Common myeloid progenitor, CD34-positive (primary cell): ENCODE data around the gene HRH3.

Experiments
- CTCF ChIA-PET: fragments of 350-600 bp; sonication (Branson Sonifier 250); formaldehyde crosslinking; loops from one replicate; lab custom pipeline; 2021; ENCODE audit warnings: antibody characterized with exemption; lab: Charles Lee
- POLR2A ChIA-PET: fragments of 350-600 bp; sonication (Branson Sonifier 250); formaldehyde crosslinking; loops from one replicate; lab custom pipeline; 2021; ENCODE audit warnings: antibody characterized with exemption; lab: Charles Lee
- DNase-seq, 3 donors: peaks; one replicate each; pipeline versions ENCODE4 v3.0.0 to v3.0.0-alpha.2; 2013
- H3K27ac ChIP-seq, 2 experiments: 1 replicate in 1 of 2; 2 replicates in 1 of 2; pipeline ENCODE4 v1.7.0; 2013; ENCODE audit warnings: inconsistent platforms in 2 of 2, low read length in 2 of 2, mild to moderate bottlenecking in 2 of 2, low read depth in 1 of 2, moderate library complexity in 1 of 2; ENCODE audit not compliant: severe bottlenecking in 2 of 2, insufficient read depth in 1 of 2, poor library complexity in 1 of 2
- H3K27me3 ChIP-seq, 5 experiments: replicated peaks in 2 of 5; 1 replicate in 3 of 5; 2 replicates in 2 of 5; pipeline versions ENCODE4 v1.6.1 to v1.7.0; 2013; ENCODE audit warnings: low read length in 4 of 5, mild to moderate bottlenecking in 2 of 5, moderate library complexity in 2 of 5, inconsistent platforms in 1 of 5; ENCODE audit not compliant: insufficient read depth in 5 of 5, control insufficient read depth in 4 of 5
- H3K36me3 ChIP-seq, 4 experiments: 1 replicate in 2 of 4; 2 replicates in 2 of 4; pipeline versions ENCODE4 v1.6.1 to v1.7.0; 2013; ENCODE audit warnings: low read length in 3 of 4, control low read depth in 1 of 4, mild to moderate bottlenecking in 1 of 4; ENCODE audit not compliant: control insufficient read depth in 4 of 4, insufficient read depth in 4 of 4
- H3K4me1 ChIP-seq, 4 experiments: 1 replicate in 3 of 4; 2 replicates in 1 of 4; pipeline versions ENCODE4 v1.6.1 to v1.7.1; 2013; ENCODE audit warnings: low read length in 3 of 4, mild to moderate bottlenecking in 3 of 4, control low read depth in 1 of 4, inconsistent platforms in 1 of 4, moderate library complexity in 1 of 4; ENCODE audit not compliant: control insufficient read depth in 4 of 4, insufficient read depth in 4 of 4; ENCODE audit errors: control extremely low read depth in 1 of 4
- H3K4me3 ChIP-seq, 7 experiments: 1 replicate in 4 of 7; 2 replicates in 3 of 7; pipeline versions ENCODE4 v1.5.1 to v1.7.0; 2013; ENCODE audit warnings: mild to moderate bottlenecking in 7 of 7, low read length in 6 of 7, moderate library complexity in 6 of 7, inconsistent platforms in 2 of 7, low read depth in 2 of 7, control low read depth in 1 of 7; ENCODE audit not compliant: insufficient read depth in 4 of 7, control insufficient read depth in 1 of 7; ENCODE audit errors: extremely low read depth in 1 of 7
- H3K9me3 ChIP-seq, 5 experiments: 1 replicate in 4 of 5; 2 replicates in 1 of 5; pipeline versions ENCODE4 v1.6.1 to v1.7.1; 2013; ENCODE audit warnings: low read length in 4 of 5, mild to moderate bottlenecking in 2 of 5, inconsistent platforms in 1 of 5, low read depth in 1 of 5, moderate library complexity in 1 of 5; ENCODE audit not compliant: control insufficient read depth in 4 of 5, insufficient read depth in 2 of 5; ENCODE audit errors: control extremely low read depth in 1 of 5
- WGBS: methylation state at CpG from one replicate; pipeline ENCODE4 v1.1.5; 2013; ENCODE audit not compliant: insufficient coverage; 5-methylcytosine and 5-hydroxymethylcytosine counted together

The HRH3 gene

DNA sequence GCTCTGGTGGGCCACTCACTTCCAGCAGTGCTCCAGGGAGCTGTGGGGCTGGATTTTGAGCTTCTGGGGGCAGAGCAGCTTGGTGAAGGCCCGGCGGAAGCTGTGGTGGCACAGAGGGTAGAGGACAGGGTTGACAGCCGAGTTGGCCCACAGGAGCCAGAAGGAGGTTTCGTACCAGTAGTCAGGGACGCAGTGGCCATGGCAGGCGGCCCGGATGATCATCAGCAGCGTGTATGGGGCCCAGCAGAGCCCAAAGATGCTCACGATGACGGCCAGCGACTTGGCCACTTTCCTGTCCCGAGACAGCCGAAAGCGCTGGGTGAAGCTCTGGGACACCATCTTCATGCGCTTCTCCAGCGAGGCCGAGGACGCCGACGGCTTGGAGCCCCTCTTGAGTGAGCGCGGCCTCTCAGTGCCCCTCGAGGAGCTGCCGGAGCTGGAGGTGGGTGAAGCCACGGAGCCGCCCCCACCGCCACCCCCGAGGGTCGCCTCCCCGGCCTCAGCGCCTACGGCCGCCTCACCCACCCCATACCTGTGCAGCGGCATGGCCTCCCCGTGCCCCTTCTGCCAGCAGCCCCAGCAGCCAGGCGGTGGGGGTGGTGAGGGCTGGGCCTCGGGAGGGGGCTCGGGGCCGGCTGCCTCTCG, 4.0 kb downstream of the HRH3 start:
- CTCF ChIA-PET, result no interaction called here
- POLR2A ChIA-PET, result no interaction called here

DNA sequence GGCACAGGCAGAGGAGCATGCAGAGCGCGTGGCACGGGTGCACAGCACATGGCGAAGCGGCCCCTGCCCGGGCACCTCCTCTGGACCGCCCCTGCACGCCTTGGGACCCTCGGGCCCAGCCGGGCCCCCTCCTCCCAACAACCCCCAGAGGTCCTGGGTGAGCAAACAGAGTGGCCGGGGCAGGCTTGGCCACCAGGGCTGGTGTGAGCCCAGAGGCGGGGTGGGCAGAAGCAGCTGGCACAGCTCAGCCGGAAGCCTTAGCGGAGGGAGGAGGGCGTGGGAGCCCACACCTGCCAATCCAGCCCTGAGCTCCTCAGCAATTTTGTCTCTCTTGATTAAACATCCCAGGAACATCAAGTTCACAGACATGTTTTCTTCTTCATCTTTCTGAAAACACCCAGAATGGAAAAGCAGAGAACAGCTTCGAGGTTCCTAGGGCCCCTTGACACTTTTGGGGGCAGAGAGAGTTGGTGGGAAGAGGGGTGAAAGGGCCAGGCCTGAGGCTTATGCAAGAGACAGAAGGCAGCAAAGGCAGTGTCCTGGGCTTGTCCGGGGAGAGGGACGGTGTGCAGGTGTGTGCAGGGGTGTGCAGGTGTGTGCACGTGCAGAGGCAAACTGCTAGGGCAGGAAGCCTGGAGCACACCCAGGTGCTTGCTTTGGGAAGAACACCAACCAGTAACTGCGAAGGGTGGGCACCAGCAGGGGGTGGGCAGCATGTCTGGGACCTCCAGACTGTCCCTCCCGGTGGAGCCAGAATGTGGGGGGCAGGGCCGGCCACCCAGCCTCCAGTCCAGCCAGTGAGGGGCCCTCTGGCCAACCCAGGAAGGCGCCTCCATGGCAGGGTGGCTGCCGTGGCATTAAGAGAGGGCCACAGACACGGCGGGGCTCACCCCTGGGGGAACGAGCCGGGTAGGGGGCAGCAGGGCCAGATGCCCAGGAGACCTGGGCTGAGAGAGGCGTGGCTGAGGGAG, 4.8 kb downstream of the HRH3 start:
- H3K9me3 ChIP-seq, result no peaks in the 10 kb centered on the region
- H3K4me1 ChIP-seq, result peaks cover 0 to 9% (median 6%) of the 10 kb centered on the region in 4 experiments
- DNase-seq, result no peak
- no peak overlapping the region for H3K4me3 ChIP-seq
- ChIA-PET CTCF (no interaction called here), POLR2A (no interaction called here)
- no peaks in the 10 kb centered on the region for H3K36me3 ChIP-seq
- H3K27me3 ChIP-seq, result peaks cover 0 to 83% (median 15%) of the 10 kb centered on the region in 5 experiments
- H3K27ac ChIP-seq, result no peak overlapping the region
- 91% methylated on average over 17 of the region's 29 CpGs for WGBS

More for the DNA sequence above, 4.0 kb downstream of the HRH3 start:
- peaks cover 0 to 83% (median 15%) of the 10 kb centered on the region in 5 experiments for H3K27me3 ChIP-seq
- no peak for DNase-seq
- no peaks in the 10 kb centered on the region for H3K9me3 ChIP-seq
- 86% methylated on average over 30 of the region's 40 CpGs for WGBS
- no peak overlapping the region for H3K27ac ChIP-seq
- H3K4me1 ChIP-seq, result peaks cover 0 to 17% (median 11%) of the 10 kb centered on the region in 4 experiments
- H3K36me3 ChIP-seq, result no peaks in the 10 kb centered on the region
- H3K4me3 ChIP-seq, result no peak overlapping the region

DNA sequence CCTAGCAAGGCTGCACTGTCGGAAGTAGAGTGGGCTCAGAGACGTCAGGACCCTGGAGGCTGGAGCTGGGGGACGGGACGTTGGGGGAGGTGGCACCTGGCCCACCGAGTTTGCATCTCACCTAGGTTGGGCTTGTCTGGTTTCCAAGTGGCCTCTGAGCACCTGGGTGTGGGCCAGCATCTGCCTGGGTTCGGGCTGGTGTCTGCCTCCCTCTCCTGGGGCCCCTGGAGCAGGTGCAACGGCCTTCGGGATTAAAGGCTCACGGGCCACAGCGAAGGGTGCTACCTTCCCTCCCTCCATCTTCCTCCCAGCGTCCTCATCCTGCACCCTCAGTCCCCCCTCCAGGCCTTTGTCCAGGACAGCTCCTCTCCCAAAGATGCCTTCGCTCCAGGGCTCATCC, 6.0 kb downstream of the HRH3 start:
- POLR2A ChIA-PET, result no interaction called here
- peaks cover 0 to 88% (median 14%) of the 10 kb centered on the region in 5 experiments for H3K27me3 ChIP-seq
- CTCF ChIA-PET, result no interaction called here

DNA sequence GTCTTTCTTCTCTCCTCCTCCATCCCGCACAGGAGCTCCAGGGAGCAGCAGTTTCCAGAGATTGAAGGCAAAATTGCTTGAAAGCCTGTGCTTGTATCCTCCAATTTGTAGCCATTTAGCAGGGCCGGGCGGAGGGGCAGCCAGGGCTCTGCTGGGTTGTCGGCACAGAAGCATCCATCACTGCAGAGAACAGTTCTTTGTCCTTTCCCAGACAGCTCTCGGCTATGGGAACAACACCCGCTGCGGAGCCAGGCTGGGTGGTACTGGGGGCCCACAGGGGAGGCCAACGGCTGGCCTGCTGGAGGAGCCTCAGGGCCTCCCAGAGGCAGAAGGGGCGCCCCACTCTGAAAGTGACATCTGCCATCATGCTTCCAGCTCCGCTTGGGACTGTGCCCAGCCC, 7.8 kb downstream of the HRH3 start:
- DNase-seq, result no peak
- Histone ChIP-seq H3K36me3 (peaks cover 0 to 1% (median 0%) of the 10 kb centered on the region in 4 experiments), H3K27me3 (peaks cover 0 to 70% (median 6%) of the 10 kb centered on the region in 5 experiments), H3K9me3 (no peaks in the 10 kb centered on the region), H3K4me3 (no peak overlapping the region), H3K4me1 (peaks cover 0 to under 1% (median 0%) of the 10 kb centered on the region in 4 experiments), H3K27ac (no peak overlapping the region)
- ChIA-PET CTCF (interaction anchor here (1.0 kb wide), 1 partner anchor 14 kb away, joined by 3 read pairs; no protein-coding TSS in a partner anchor), POLR2A (no interaction called here)
- 49% methylated on average over 10 of the region's 10 CpGs for WGBS

More for the DNA sequence above, 6.0 kb downstream of the HRH3 start:
- DNase-seq, result no peak
- Histone ChIP-seq H3K4me3 (no peak overlapping the region), H3K36me3 (no peaks in the 10 kb centered on the region), H3K4me1 (peaks cover 0 to 2% (median 0%) of the 10 kb centered on the region in 4 experiments), H3K9me3 (no peaks in the 10 kb centered on the region), H3K27ac (no peak overlapping the region)
- WGBS, result 75% methylated on average over 12 of the region's 12 CpGs

DNA sequence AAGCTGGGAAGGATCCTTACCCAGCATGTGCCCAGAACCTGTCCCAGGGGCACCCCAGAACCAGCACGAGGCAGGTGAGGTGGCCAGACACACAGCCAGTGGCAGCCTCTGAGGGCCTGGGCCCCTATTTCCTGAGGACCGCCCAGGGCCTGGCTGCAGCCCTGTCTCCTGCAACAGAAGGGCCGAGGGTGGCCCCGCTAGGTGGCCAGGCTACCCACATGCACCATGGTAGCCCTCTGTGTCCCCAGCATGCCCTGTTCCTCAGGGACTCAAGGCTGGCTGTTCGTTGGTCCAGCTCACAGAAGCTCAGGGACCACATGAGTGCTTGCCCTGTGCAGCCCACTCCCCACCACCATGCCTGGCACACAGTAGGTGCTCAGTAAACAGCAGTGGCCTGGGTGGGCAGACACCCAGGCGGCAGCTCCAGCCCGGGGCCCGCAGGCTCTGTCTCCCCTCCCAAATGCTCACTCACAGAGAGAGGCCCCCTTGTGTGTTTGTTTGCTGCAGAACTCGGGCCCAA, 8.2 kb downstream of the HRH3 start:
- ChIA-PET CTCF (interaction anchor here (1.0 kb wide), 1 partner anchor 13 kb away, joined by 3 read pairs; no protein-coding TSS in a partner anchor), POLR2A (no interaction called here)
- WGBS, result 73% methylated on average over 6 of the region's 9 CpGs
- peaks cover 0 to 3% (median 0%) of the 10 kb centered on the region in 4 experiments for H3K36me3 ChIP-seq
- H3K27ac ChIP-seq, result no peak overlapping the region
- no peaks in the 10 kb centered on the region for H3K9me3 ChIP-seq
- H3K4me1 ChIP-seq, result no peaks in the 10 kb centered on the region
- no peak overlapping the region for H3K4me3 ChIP-seq
- peaks cover 0 to 66% (median 4%) of the 10 kb centered on the region in 5 experiments for H3K27me3 ChIP-seq
- DNase-seq, result no peak

DNA sequence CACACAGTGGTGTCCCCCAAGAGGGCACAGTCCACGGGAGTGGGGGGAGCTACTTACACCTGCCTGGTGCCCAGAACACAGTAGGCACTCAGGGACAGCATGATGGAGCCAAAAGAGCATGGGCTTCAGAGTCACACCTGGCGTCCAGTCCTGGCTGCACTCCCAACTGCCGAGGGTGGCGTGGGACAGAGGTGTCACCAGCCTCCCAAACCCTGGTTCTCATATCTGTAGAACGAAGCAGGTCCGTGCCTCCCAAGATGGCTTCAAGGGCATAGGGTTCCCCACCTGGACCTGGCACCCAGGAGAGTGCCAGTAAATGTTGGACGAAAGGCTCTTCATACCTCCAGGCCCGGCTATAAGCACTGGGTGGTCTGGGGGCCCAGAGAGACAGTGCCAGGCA, 8.9 kb downstream of the HRH3 start:
- Histone ChIP-seq H3K4me3 (no peak overlapping the region), H3K9me3 (no peaks in the 10 kb centered on the region), H3K27ac (no peak overlapping the region), H3K4me1 (no peaks in the 10 kb centered on the region), H3K27me3 (peaks cover 0 to 59% (median 4%) of the 10 kb centered on the region in 5 experiments), H3K36me3 (peaks cover 0 to 3% (median under 1%) of the 10 kb centered on the region in 4 experiments)
- no peak for DNase-seq
- ChIA-PET CTCF (interaction anchor here (1.0 kb wide), 1 partner anchor 12 kb away, joined by 3 read pairs; no protein-coding TSS in a partner anchor), POLR2A (no interaction called here)
- WGBS, result 92% methylated on average over 8 of the region's 8 CpGs
